ENCODE results near the gene CALY. TPM values are rescaled to one million over a fixed set of nuclear protein-coding genes. Genes with fewer than 3 reads are reported as not detected.

Gene CALY
- total RNA-seq, 2 experiments from 2014 or later: not detected

DNA sequence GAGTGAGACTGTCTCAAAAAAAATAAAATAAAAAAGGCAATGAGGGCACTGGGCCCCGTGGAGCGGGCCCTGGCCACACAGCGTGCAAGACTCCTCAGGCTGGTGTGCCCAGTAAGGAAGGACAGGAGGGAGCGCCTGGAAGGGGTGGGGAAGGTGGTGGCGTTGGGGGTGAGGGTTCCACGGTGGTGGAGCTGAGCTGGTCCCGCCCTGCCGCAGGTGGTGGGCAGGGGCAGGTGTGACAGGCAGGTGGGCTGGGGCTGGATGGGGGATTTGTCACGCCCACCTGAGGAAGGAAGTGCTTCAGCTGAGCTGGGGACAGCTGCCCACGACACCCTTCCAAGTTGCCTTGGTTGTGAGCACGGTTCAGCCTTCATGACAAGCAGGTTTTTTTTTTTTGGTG, 9.7 kb upstream of the CALY start:
- DNase-seq (no peak), ATAC-seq (no peak)
- ChIA-PET CTCF (no interaction called here), POLR2A (no interaction called here)
- Mint-ChIP-seq H3K27me3 (ENCODE audit: low read depth) (peaks cover 30% of the 10 kb centered on the region), H3K27ac (no peak overlapping the region), H3K9me3 (ENCODE audit: insufficient read depth) (no peaks in the 10 kb centered on the region), H3K4me1 (ENCODE audit: low read depth) (peaks cover 5% of the 10 kb centered on the region), H3K4me3 (no peak overlapping the region), H3K36me3 (ENCODE audit: low read depth) (no peaks in the 10 kb centered on the region)

DNA sequence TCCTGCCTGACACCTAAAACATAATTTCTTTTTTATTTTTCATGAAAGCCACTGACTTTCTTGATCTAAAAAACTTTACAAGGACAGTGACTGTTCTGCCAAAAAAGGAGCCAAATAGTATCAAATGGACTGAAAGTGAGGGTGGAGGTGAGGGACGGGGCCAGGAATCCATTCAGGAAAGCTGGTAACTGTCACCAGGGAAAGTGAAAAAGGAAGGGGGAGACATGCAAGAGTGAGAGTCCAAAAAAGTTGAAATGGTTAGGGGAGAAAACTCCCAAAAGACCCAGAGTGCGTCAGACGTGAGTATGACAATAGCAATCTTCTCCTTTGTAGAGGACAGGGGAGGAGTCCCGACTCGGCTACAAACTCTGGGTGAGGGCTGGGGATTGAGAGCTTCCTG, 7.5 kb upstream of the CALY start:
- H3K27ac Mint-ChIP-seq: no peak overlapping the region
- DNase-seq (no peak), ATAC-seq (no peak)
- no peaks in the 10 kb centered on the region for H3K9me3 Mint-ChIP-seq (ENCODE audit: insufficient read depth)
- ChIA-PET CTCF (no interaction called here), POLR2A (no interaction called here)
- H3K4me1 Mint-ChIP-seq (ENCODE audit: low read depth): peaks cover 5% of the 10 kb centered on the region
- H3K4me3 Mint-ChIP-seq: no peak overlapping the region
- H3K27me3 Mint-ChIP-seq (ENCODE audit: low read depth): peaks cover 29% of the 10 kb centered on the region
- no peaks in the 10 kb centered on the region for H3K36me3 Mint-ChIP-seq (ENCODE audit: low read depth)

DNA sequence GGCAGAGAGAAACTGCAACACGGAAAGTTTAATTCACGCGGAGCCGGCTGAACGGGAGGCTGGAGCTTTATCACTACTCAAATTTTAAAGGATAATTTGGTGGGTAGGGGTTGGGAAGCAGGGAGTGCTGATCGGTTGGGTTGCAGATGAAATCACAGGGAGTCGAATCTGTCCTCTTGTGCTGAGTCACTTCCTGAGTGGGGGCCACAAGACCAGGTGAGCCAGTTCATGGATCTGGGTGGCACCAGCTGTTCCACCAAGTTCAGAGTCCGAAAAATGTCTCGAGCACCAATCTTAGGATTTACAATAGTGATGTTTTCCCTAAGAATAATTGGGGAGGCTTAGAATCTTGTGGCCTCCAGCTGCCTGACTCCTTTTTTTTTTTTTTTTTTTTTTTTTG, 6.9 kb upstream of the CALY start:
- Mint-ChIP-seq H3K9me3 (ENCODE audit: insufficient read depth) (no peaks in the 10 kb centered on the region), H3K27me3 (ENCODE audit: low read depth) (peaks cover 25% of the 10 kb centered on the region), H3K27ac (no peak overlapping the region), H3K4me1 (ENCODE audit: low read depth) (peaks cover 5% of the 10 kb centered on the region), H3K36me3 (ENCODE audit: low read depth) (no peaks in the 10 kb centered on the region), H3K4me3 (no peak overlapping the region)
- ChIA-PET POLR2A (no interaction called here), CTCF (no interaction called here)
- DNase-seq (no peak), ATAC-seq (no peak)

DNA sequence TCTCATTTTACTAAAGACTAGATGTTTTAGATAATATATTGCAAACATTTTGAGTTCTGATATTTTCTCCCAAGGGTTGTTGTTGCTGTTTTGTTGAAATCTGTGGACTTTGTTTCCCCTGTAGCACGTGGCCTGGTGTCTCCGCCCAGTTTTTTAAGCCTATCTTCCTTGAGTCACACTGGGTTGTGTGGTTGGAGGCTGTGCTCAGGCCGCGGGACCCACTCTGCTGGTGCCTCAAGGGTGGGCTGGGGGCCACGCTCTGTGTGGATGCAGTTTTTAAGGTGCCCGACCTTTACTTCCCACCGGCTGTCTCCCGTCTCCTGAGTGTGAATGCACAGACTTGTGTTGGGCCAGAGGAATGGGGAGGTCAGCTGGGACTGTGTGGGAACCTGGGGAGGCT, 6.2 kb upstream of the CALY start:
- H3K9me3 Mint-ChIP-seq (ENCODE audit: insufficient read depth): no peaks in the 10 kb centered on the region
- ChIA-PET POLR2A (no interaction called here), CTCF (no interaction called here)
- ATAC-seq (no peak), DNase-seq (no peak)
- H3K36me3 Mint-ChIP-seq (ENCODE audit: low read depth): no peaks in the 10 kb centered on the region
- H3K4me3 Mint-ChIP-seq: no peak overlapping the region
- H3K27ac Mint-ChIP-seq: no peak overlapping the region
- peaks cover 25% of the 10 kb centered on the region for H3K27me3 Mint-ChIP-seq (ENCODE audit: low read depth)
- H3K4me1 Mint-ChIP-seq (ENCODE audit: low read depth): peaks cover 5% of the 10 kb centered on the region

DNA sequence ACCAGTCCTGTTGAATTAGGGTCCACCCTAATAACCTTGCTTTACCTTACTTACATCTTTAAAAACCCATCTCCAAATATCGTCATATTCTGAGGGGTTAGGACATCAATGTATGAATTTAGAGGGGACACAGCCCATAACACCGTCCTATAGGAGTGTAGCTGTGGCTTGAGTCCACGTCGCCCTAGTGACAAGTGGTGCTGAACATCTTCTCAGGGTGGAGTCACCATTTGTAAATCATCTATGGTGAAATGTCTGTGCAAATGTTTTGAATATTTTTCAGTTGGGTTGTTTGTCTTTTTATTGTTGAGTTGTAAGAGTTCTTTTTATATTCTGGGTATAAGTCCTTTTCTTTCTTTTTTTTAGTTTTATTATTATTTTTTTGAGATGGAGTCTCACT, 5.3 kb upstream of the CALY start:
- Mint-ChIP-seq H3K4me1 (ENCODE audit: low read depth) (peaks cover 5% of the 10 kb centered on the region), H3K27ac (no peak overlapping the region), H3K9me3 (ENCODE audit: insufficient read depth) (no peaks in the 10 kb centered on the region), H3K27me3 (ENCODE audit: low read depth) (peaks cover 25% of the 10 kb centered on the region), H3K4me3 (no peak overlapping the region), H3K36me3 (ENCODE audit: low read depth) (no peaks in the 10 kb centered on the region)
- ChIA-PET POLR2A (no interaction called here), CTCF (interaction anchor here (1.6 kb wide), 1 partner anchor 12 kb away, joined by 7 read pairs; no protein-coding TSS in a partner anchor)
- DNase-seq (no peak), ATAC-seq (no peak)

DNA sequence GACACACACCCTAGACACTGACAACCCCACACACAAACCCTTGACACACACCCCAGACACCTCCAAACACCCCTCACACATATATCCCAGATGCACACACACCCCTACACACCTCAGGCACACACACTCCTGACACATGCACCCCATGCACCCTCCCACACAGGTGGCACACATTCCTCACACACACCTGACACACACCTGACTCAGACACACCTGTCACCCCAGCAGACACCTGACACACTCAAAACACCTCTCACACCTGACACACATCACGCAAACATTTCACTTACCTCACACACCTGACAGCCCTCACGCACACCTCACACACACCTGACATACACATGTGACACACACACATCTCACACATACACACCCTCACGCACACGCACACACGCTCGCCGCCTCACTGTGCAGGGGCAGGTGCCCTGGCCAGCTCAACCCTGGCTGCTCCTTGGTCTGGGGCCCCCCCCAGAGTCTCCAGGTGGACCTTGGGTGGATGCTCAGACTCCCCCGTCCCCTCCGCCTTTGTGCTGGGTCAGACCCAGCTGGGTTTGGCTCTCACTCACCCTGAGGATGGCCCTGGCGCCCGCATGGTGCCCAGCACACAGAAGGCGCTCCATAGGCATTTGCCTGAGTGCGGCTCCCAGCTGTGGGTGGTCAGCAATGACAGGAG, 3.1 kb upstream of the CALY start:
- POLR2A ChIA-PET: no interaction called here
- H3K4me1 Mint-ChIP-seq (ENCODE audit: low read depth): peaks cover 11% of the 10 kb centered on the region

DNA sequence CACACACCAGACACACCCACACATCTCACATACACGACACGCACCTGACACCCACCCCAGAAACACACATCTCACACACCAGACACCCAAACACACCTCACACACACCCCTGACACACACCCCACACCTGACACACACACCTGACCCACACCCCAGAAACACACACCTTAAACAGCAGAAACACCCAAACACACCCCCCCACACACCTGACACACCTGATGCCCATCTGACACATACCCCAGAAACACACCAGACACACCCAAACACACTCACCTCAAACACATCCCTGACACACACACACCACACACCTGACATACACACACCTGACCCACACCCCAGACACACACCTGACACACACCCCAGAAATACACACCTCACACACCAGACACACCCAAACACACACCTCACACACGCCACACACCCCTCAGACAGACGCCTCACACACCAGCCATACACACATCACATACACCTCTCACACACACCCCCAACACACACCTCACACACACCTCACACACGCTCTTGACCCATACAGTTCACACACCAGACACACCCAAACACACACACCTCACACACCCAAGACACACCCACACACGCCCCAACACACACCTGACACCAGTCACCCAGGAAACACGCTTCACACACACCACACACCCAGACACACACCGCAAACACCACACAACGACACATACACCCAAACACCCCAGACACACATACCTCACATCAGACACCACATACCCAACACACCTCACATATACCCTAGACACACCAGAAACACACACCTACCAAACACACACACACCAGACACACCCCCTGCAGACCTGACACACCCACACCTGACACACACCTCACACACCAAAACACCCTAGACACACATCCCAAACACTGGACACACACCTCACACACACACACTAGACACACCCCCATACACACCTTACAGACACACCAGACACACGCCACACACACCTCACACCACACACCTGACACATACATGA, 1.7 kb upstream of the CALY start:
- H3K27ac Mint-ChIP-seq: no peak overlapping the region
- peaks cover 11% of the 10 kb centered on the region for H3K4me1 Mint-ChIP-seq (ENCODE audit: low read depth)
- peaks cover 22% of the 10 kb centered on the region for H3K27me3 Mint-ChIP-seq (ENCODE audit: low read depth)
- ChIA-PET POLR2A (no interaction called here), CTCF (no interaction called here)
- H3K36me3 Mint-ChIP-seq (ENCODE audit: low read depth): no peaks in the 10 kb centered on the region
- ATAC-seq: no peak
- DNase-seq: no peak
- H3K9me3 Mint-ChIP-seq (ENCODE audit: insufficient read depth): no peaks in the 10 kb centered on the region
- no peak overlapping the region for H3K4me3 Mint-ChIP-seq

More for the DNA sequence above, 3.1 kb upstream of the CALY start:
- H3K4me3 Mint-ChIP-seq: no peak overlapping the region
- no peak overlapping the region for H3K27ac Mint-ChIP-seq
- H3K27me3 Mint-ChIP-seq (ENCODE audit: low read depth): peaks cover 19% of the 10 kb centered on the region
- H3K36me3 Mint-ChIP-seq (ENCODE audit: low read depth): no peaks in the 10 kb centered on the region
- CTCF ChIA-PET: no interaction called here
- no peaks in the 10 kb centered on the region for H3K9me3 Mint-ChIP-seq (ENCODE audit: insufficient read depth)
- DNase-seq (no peak), ATAC-seq (no peak)

DNA sequence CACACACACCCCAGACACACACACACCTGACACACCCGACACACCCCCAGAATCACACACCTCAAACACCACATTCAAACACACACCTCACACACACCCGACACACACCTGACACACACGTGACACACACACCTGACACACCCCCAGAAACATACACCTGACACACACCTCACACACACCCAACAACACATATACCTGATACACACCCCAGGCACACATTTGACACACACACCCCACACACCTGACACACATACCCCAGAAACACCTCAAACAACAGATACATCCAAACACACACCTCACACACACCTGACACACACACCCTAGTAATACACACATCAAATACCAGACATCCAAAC, 652 bp upstream of the CALY start:
- ATAC-seq (no peak), DNase-seq (no peak)
- no peak overlapping the region for H3K27ac Mint-ChIP-seq
- peaks cover 25% of the 10 kb centered on the region for H3K27me3 Mint-ChIP-seq (ENCODE audit: low read depth)
- no peaks in the 10 kb centered on the region for H3K36me3 Mint-ChIP-seq (ENCODE audit: low read depth)
- ChIA-PET POLR2A (no interaction called here), CTCF (no interaction called here)
- no peaks in the 10 kb centered on the region for H3K9me3 Mint-ChIP-seq (ENCODE audit: insufficient read depth)
- no peak overlapping the region for H3K4me3 Mint-ChIP-seq
- peaks cover 9% of the 10 kb centered on the region for H3K4me1 Mint-ChIP-seq (ENCODE audit: low read depth)

DNA sequence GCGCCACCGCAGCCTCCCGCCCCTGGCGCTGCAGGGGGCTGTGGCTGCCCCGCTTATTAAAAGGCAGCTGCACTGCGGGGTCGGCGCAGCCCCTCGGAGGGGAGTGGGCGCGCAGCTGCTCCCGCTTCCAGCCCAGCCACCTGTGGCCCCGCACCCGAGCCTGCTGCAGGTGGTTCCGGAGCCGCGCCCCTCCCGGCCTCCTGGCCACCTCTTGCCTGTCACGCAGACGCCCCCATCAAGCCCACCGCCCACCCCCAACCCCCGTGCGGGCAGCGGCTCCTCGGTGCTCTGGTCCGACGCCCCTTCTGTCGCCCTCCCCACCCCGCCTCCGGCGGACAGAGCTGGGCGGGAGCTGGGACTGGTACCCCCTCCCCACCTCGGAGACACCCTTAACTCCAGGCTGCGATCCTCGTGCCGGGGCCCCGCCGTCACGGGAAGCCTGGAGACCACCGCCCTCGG, 549 bp downstream of the CALY start:
- Mint-ChIP-seq H3K27ac (no peak overlapping the region), H3K9me3 (ENCODE audit: insufficient read depth) (no peaks in the 10 kb centered on the region), H3K27me3 (ENCODE audit: low read depth) (peaks cover 29% of the 10 kb centered on the region), H3K4me1 (ENCODE audit: low read depth) (peaks cover 9% of the 10 kb centered on the region), H3K36me3 (ENCODE audit: low read depth) (no peaks in the 10 kb centered on the region), H3K4me3 (no peak overlapping the region)
- ATAC-seq (peak; percentile 5), DNase-seq (no peak)
- ChIA-PET CTCF (interaction anchor here (1.6 kb wide), 1 partner anchor 29 kb away, joined by 3 read pairs; no protein-coding TSS in a partner anchor), POLR2A (interaction anchor here (1.1 kb wide), 1 partner anchor 42 kb away, joined by 3 read pairs; no protein-coding TSS in a partner anchor)

DNA sequence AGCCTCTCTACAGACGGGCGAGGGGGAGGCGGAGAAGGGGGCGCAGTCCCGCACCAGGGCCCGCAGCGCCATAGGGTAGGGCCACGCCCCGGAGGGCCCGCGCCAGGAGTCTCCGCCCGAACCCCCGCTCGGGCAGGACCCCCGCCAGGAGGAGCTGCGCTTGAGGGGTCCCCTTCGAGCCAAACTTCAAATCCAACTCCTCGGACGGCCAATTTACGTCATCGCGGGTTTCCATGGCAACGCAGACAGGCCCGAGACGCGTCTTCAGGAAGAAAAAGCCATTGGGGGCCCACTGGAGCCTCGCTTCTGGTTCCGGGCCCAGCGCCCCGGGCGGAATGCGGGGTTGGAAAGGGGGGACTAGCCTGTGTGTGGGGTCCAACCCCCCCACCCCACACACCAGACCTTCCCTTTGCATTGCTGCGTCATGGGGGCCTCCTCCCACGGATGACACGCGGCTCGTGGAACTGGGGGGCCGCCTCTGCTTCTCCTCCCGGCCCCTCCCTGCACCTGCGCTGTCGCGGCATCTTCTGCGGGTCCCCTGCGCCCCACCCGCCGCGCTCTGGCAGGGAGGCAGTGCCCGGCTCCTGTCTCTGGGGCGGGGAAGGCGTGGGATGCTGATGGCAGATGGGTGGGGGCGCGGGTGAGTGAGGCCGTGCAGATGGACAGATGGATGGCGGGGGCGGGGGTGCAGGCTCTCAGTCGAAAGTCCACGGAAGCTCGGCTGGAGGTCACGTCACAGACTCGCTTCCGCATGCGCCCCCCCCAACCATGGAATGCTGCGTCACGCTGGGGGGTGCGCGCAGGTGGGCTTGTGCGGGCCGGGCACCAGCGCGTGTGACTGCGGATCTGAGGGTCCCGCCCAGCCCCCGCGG, 1.2 kb downstream of the CALY start:
- H3K27me3 Mint-ChIP-seq (ENCODE audit: low read depth): peaks cover 34% of the 10 kb centered on the region
- ChIA-PET POLR2A (no interaction called here), CTCF (interaction anchor here (1.6 kb wide), 1 partner anchor 28 kb away, joined by 3 read pairs; no protein-coding TSS in a partner anchor)
- H3K4me3 Mint-ChIP-seq: peak overlapping the region; percentile 42
- ATAC-seq: peak; percentile 60
- DNase-seq: peak; percentile 87
- H3K36me3 Mint-ChIP-seq (ENCODE audit: low read depth): no peaks in the 10 kb centered on the region
- no peaks in the 10 kb centered on the region for H3K9me3 Mint-ChIP-seq (ENCODE audit: insufficient read depth)
- peaks cover 13% of the 10 kb centered on the region for H3K4me1 Mint-ChIP-seq (ENCODE audit: low read depth)
- no peak overlapping the region for H3K27ac Mint-ChIP-seq

DNA sequence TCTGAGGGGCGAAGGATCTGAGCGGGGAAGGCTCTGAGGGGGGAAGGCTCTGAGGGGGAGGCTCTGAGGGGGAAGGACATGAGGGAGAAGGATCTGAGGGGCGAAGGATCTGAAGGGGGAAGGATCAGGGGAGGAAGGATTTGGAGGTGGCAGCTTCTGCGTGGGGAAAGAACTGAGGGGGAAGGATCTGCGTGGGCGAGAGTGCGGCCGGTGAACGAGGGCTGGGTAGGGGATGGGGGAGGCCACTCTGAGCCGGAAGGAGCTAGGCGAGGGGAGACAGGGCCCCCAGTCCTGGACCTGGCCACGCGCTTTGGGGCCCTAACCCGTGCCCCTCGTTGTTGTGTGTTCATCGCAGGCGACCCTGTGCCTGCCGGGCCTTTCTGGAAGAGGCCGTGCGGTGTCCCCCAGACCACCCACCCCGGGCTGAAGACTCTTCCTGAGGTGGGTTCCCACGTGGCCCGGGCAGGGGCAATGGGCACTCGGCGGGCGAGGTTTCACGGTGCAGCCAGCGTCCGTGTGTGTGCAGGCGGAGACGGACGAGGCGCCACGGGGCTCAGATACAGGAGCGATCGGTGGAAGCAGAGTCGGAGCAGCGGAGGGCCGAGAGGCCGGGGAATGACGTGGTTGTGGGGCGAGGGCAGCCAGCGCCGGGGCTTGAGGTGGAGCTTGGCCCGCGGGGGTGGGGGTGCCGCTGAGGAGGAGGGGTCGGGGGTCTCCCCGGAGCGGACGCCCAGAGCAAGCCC, 2.0 kb downstream of the CALY start:
- ChIA-PET POLR2A (no interaction called here), CTCF (interaction anchor here (1.6 kb wide), 1 partner anchor 28 kb away, joined by 3 read pairs; no protein-coding TSS in a partner anchor)
- Mint-ChIP-seq H3K9me3 (ENCODE audit: insufficient read depth) (no peaks in the 10 kb centered on the region), H3K4me3 (peak overlapping the region; percentile 45), H3K27ac (peak overlapping the region; percentile 60), H3K27me3 (ENCODE audit: low read depth) (peaks cover 34% of the 10 kb centered on the region), H3K36me3 (ENCODE audit: low read depth) (no peaks in the 10 kb centered on the region), H3K4me1 (ENCODE audit: low read depth) (peaks cover 16% of the 10 kb centered on the region)
- no peak for DNase-seq
- peak; percentile 41 for ATAC-seq
